Measurements from ENCODE around the gene MUC4.

DNA sequence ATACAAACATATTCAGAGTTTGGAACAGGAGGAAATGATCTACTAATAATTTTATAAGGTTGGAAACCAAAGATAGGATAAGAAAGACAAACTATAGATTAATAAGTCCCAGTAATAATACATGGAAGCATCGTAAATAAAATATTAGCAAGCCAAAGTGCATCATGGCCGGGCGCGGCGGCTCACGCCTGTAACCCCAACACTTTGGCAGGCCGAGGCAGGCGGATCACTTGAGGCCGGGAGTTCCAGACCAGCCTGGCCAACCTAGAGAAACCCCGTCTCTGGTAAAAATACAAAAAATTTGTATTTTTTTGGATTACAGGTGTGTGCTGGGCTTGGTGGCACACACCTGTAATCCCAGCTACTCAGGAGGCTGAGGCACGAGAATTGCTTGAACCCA lies 14.9 kb downstream of the MUC4 start:
- no peak for TF ChIP-seq CTCF (conservative IDR thresholded peaks at IDR 0.05)
- no peak for TF ChIP-seq EZH2 (IDR thresholded peaks at IDR 0.05; ENCODE audit: low read depth)

Data from PC-9 (cell line).